GM18520 (cell line): ENCODE results near the gene COL5A1.
"Not testable (repeated sequence)": the region's sequence is repeated elsewhere in the genome, so short reads cannot be mapped to it uniquely, and the experiment has no call there.

ENCODE experiments used
- ATAC-seq: cut with Tn5 transposase; IDR thresholded peaks from one replicate; pipeline ENCODE4 v1.9.1; 2021; ENCODE audit not compliant: unreplicated experiment

The COL5A1 gene

GRCh38 chr9:134847752-134848432 is 206.3 kb downstream of the COL5A1 start:
- no peak for ATAC-seq

- ATAC-seq = no peak
Observed at GRCh38 chr9:134848504-134848903, 206.9 kb downstream of the COL5A1 start.

- no peak for ATAC-seq
Observed at GRCh38 chr9:134850611-134851010, 209.0 kb downstream of the COL5A1 start.

- no peak for ATAC-seq
Observed at GRCh38 chr9:134851020-134851419, 209.4 kb downstream of the COL5A1 start.

- ATAC-seq = no peak
Observed at GRCh38 chr9:134852906-134853654, 211.5 kb downstream of the COL5A1 start.

- ATAC-seq = no peak
Observed at GRCh38 chr9:134853893-134854292, 212.3 kb downstream of the COL5A1 start.

GRCh38 chr9:134854541-134854981 is 213.0 kb downstream of the COL5A1 start:
- ATAC-seq = no peak

- no peak for ATAC-seq
Observed at GRCh38 chr9:134855231-134855899, 213.8 kb downstream of the COL5A1 start.

- no peak for ATAC-seq
Observed at GRCh38 chr9:134855900-134856377, 214.3 kb downstream of the COL5A1 start.

GRCh38 chr9:134857451-134857850 is 215.8 kb downstream of the COL5A1 start:
- not testable (repeated sequence) for ATAC-seq

GRCh38 chr9:134858051-134858841 is 216.6 kb downstream of the COL5A1 start:
- ATAC-seq = peak; percentile 72

GRCh38 chr9:134860510-134860909 is 218.9 kb downstream of the COL5A1 start:
- no peak for ATAC-seq

GRCh38 chr9:134861595-134862334 is 220.2 kb downstream of the COL5A1 start:
- no peak for ATAC-seq

GRCh38 chr9:134863306-134863902 is 221.8 kb downstream of the COL5A1 start:
- ATAC-seq = no peak

GRCh38 chr9:134863941-134864820 is 222.6 kb downstream of the COL5A1 start:
- ATAC-seq = no peak

- no peak for ATAC-seq
Observed at GRCh38 chr9:134864821-134865190, 223.2 kb downstream of the COL5A1 start.

- ATAC-seq = no peak
Observed at GRCh38 chr9:134867917-134868750, 226.5 kb downstream of the COL5A1 start.
